ENCODE data around the gene WFDC10B. TPM values are rescaled to one million over a fixed set of nuclear protein-coding genes. Genes with fewer than 3 reads are reported as not detected.

Gene WFDC10B
- polyA plus RNA-seq, 3 donors = not detected

- TF ChIP-seq, protein P1, sequence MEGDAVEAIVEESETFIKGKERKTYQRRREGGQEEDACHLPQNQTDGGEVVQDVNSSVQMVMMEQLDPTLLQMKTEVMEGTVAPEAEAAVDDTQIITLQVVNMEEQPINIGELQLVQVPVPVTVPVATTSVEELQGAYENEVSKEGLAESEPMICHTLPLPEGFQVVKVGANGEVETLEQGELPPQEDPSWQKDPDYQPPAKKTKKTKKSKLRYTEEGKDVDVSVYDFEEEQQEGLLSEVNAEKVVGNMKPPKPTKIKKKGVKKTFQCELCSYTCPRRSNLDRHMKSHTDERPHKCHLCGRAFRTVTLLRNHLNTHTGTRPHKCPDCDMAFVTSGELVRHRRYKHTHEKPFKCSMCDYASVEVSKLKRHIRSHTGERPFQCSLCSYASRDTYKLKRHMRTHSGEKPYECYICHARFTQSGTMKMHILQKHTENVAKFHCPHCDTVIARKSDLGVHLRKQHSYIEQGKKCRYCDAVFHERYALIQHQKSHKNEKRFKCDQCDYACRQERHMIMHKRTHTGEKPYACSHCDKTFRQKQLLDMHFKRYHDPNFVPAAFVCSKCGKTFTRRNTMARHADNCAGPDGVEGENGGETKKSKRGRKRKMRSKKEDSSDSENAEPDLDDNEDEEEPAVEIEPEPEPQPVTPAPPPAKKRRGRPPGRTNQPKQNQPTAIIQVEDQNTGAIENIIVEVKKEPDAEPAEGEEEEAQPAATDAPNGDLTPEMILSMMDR (IDR thresholded peaks at IDR 0.05) = no peak
- Mint-ChIP-seq H3K4me1 (no peaks in the 10 kb centered on the region), H3K27ac (no peak overlapping the region), H3K36me3 (no peaks in the 10 kb centered on the region), H3K27me3 (ENCODE audit: low read depth in 3 of 3) (peaks cover 2 to 10% (median 6%) of the 10 kb centered on the region in 3 donors), H3K9me3 (peaks cover 0 to 3% (median 0%) of the 10 kb centered on the region in 7 donors), H3K4me3 (no peak overlapping the region)
- intact Hi-C loops (cut with micrococcal nuclease) = no loop called here
- 89% methylated on average over 1 of the region's 1 CpG for WGBS (ENCODE audit: insufficient coverage)
- H4K20me1 ChIP-seq (ENCODE audit: insufficient read depth, low read length) = no peaks in the 10 kb centered on the region
- H3K36me3 ChIP-seq (replicated peaks in 1 of 2; ENCODE audit: control insufficient read depth in 1 of 2, insufficient read depth in 2 of 2, low read length in 2 of 2) = no peaks in the 10 kb centered on the region
- no peak overlapping the region for H3K9ac ChIP-seq (ENCODE audit: insufficient read depth, low read length, poor library complexity, severe bottlenecking)
- no peak for DNase-seq
- no peaks in the 10 kb centered on the region for H3K79me2 ChIP-seq (ENCODE audit: insufficient read depth, low read length)
- no peak overlapping the region for H3K4me3 ChIP-seq (replicated peaks in 1 of 3; ENCODE audit: low read depth in 2 of 3, low read length in 3 of 3)
- no peak overlapping the region for H3K27ac ChIP-seq (ENCODE audit: low read depth in 1 of 2, low read length in 2 of 2)
- H3K9me3 ChIP-seq (replicated peaks in 1 of 2; ENCODE audit: control insufficient read depth in 1 of 2, insufficient read depth in 1 of 2, low read length in 2 of 2) = no peaks in the 10 kb centered on the region
- H2AFZ ChIP-seq (ENCODE audit: insufficient read depth, low read depth, low read length, poor library complexity, severe bottlenecking) = no peak overlapping the region
- H3K4me1 ChIP-seq (ENCODE audit: control insufficient read depth in 1 of 2, insufficient read depth in 2 of 2, low read length in 2 of 2) = no peaks in the 10 kb centered on the region
- peaks cover 0 to 4% of the 10 kb centered on the region in 2 donors for H3K27me3 ChIP-seq (ENCODE audit: control insufficient read depth in 2 of 2, insufficient read depth in 2 of 2, low read length in 2 of 2)
- no peak overlapping the region for H3K4me2 ChIP-seq (replicated peaks; ENCODE audit: extremely low read depth, low read length, poor library complexity, severe bottlenecking)
Observed at GRCh38 chr20:45636513-45636912, 68.3 kb downstream of the WFDC10B start.

Small RNA genes lying within 50 kb of the gene (small RNA-seq; reads per million reads assigned to genes)
- gene MIR3617 (ENCODE audit: insufficient read length, low read depth) (not detected), gene SPINT5P (ENCODE audit: insufficient read length, low read depth) (not detected)

Other genes starting within 250 kb of the WFDC10B start
- not detected for gene WFDC2, start 235.3 kb downstream of the WFDC10B start, polyA plus RNA-seq
- not detected for gene SPINT3, start 189.4 kb downstream of the WFDC10B start, polyA plus RNA-seq
- gene WFDC6, start 165.5 kb downstream of the WFDC10B start, polyA plus RNA-seq = not detected
- not detected for gene EPPIN, start 157.6 kb downstream of the WFDC10B start, polyA plus RNA-seq
- not detected for gene WFDC8, start 125.7 kb downstream of the WFDC10B start, polyA plus RNA-seq
- gene WFDC10A, start 75.3 kb downstream of the WFDC10B start, polyA plus RNA-seq = not detected
- not detected for gene WFDC9, start 73.7 kb downstream of the WFDC10B start, polyA plus RNA-seq
- not detected for gene WFDC11, start 34.8 kb downstream of the WFDC10B start, polyA plus RNA-seq
- not detected for gene WFDC13, start 3.0 kb downstream of the WFDC10B start, polyA plus RNA-seq
- gene SPINT4, start 17.3 kb upstream of the WFDC10B start, polyA plus RNA-seq = not detected
- gene WFDC3, start 86.9 kb upstream of the WFDC10B start, polyA plus RNA-seq = under 1 TPM in 2 of 3 donors, not detected in 1; 0.12 to 0.73 TPM
- gene DNTTIP1, start 86.9 kb upstream of the WFDC10B start, polyA plus RNA-seq = 100 to 1,000 TPM in 2 of 3 donors, 10 to 100 TPM in 1; 68.5 to 158 (median 144) TPM
- gene UBE2C, start 107.6 kb upstream of the WFDC10B start, polyA plus RNA-seq = under 1 TPM in 2 of 3 donors, not detected in 1; 0.15 to 0.58 TPM
- gene TNNC2, start 122.3 kb upstream of the WFDC10B start, polyA plus RNA-seq = 1 to 10 TPM in 2 of 3 donors, under 1 TPM in 1; 0.71 to 1.2 (median 1.0) TPM
- gene SNX21, start 128.8 kb upstream of the WFDC10B start, polyA plus RNA-seq = 10 to 100 TPM; 11.2 to 16.9 (median 12.7) TPM
- gene ACOT8, start 152.4 kb upstream of the WFDC10B start, polyA plus RNA-seq = 10 to 100 TPM; 40.9 to 52.4 (median 44.6) TPM
- 1 to 10 TPM in 1 of 3 donors, under 1 TPM in 2; 0.29 to 1.5 (median 0.64) TPM for gene ZSWIM3, start 152.6 kb upstream of the WFDC10B start, polyA plus RNA-seq
- 1 to 10 TPM; 2.5 to 2.6 (median 2.5) TPM for gene ZSWIM1, start 176.2 kb upstream of the WFDC10B start, polyA plus RNA-seq
- under 1 TPM in 1 of 3 donors, not detected in 2; 0.76 TPM for gene SPATA25, start 182.6 kb upstream of the WFDC10B start, polyA plus RNA-seq
- 1 to 10 TPM in 1 of 3 donors, under 1 TPM in 1, not detected in 1; 0.14 to 1.1 TPM for gene NEURL2, start 186.2 kb upstream of the WFDC10B start, polyA plus RNA-seq
- gene CTSA, start 186.3 kb upstream of the WFDC10B start, polyA plus RNA-seq = 100 to 1,000 TPM; 279 to 489 (median 366) TPM
- 1 to 10 TPM; 1.6 to 3.0 (median 2.9) TPM for gene PLTP, start 207.1 kb upstream of the WFDC10B start, polyA plus RNA-seq
- gene PCIF1, start 229.7 kb upstream of the WFDC10B start, polyA plus RNA-seq = 10 to 100 TPM; 41.0 to 54.9 (median 50.4) TPM

All from CD14-positive monocyte (primary cell).